SH-SY5Y (cell line): ENCODE measurements around the gene LRP4.

ENCODE experiments used
- GATA2 ChIP-seq: IDR thresholded peaks from 2 replicates; pipeline ENCODE4 v1.6.1; 2011; ENCODE audit warnings: mild to moderate bottlenecking, low read depth, low read length
- GATA3 ChIP-seq: IDR thresholded peaks from 2 replicates; pipeline ENCODE4 v1.6.1; 2011; ENCODE audit warnings: low read depth, mild to moderate bottlenecking, low read length, moderate library complexity

The LRP4 gene

DNA sequence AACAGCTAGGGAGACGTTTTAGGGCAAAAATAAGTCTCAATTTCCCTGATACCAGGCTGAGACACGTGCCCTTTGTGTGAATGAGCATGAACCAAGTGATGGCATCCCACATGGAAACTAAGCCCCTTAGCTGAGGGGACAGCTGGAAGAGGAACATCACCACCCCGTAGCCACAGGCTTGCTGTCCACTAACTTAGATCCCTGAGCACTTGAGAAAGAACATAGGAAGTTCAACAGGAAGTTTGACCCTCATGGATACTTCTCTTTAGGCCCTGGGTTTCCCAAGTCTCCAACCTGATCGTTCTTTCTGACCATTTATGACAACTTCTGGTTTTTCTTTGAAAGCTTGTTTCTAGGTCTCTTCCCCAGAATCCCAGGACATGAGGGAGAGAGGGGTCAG, 60.7 kb downstream of the LRP4 start:
- TF ChIP-seq GATA3, result no peak
- no peak for TF ChIP-seq GATA2

DNA sequence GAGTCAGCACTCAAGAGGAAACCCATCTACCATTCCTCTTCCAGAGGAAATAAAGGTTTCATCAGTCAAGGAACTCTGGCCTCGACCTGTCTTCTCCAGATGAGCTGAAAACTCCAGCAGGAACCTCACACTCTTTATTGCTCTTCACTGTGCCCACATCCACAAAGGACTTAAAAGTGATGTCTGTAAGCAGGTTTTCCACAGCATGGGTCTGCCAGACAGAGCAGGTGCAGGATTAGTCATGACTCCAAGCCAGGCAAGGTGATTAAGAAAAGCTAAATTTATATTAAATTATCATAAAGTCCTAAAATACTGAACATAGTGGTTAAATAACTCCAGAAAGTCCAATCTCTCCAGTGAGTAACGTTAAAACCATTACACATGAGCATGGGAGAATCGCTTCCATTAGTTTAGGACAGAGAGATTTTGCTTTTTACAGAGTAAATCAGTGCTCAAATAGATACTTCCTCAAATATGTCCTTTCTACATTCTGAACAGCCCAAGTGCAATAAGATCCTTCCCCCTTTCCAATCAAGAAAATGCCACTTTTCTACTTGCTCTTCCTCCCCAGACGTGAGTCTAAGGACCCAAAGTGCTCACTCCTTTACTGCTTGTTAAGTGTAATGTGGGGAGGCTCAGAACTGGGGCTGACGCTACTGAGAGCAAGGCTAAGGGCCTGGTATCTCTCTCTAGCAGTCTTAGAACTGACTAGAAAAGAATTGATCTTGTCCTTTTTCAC, 61.6 kb downstream of the LRP4 start:
- no peak for TF ChIP-seq GATA3
- TF ChIP-seq GATA2, result no peak

DNA sequence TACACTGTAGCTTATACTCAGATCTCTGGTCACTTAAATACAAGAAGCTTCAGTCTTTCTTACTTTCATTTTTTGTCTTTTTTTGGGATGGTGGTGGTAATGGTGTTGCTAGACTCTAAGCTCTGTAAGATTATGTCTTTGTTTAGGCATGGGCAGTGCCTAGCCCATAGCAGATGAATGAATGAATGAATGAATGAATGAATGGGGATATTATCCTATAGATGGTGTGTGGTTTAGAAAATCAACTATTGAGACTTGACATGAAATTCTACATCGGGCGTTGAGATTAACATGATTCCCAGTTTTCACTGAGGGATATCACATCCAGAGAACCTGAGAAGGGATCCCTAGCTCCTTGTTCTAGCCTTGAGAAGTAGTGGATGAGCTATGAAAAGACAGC, 62.5 kb downstream of the LRP4 start:
- TF ChIP-seq GATA3 (no peak), GATA2 (no peak)

DNA sequence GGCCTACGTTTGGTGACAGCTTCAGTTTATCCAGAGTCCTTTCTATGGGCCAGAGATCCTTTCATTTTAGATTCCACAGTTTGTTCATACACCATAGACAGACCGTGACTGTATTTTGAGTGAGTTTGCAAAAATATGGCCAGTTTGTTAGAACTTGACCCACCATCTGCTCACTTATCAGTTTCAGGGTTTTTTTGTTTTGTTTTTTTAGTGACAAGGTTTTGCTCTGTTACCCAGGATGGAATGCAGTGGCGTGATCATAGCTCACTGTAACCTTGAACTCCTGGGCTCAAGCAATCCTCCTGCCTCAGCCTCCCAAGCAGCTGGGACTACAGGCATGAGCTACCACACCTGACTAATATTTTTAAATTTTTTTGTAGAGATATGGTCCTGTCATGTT, 63.2 kb downstream of the LRP4 start:
- no peak for TF ChIP-seq GATA2
- no peak for TF ChIP-seq GATA3

DNA sequence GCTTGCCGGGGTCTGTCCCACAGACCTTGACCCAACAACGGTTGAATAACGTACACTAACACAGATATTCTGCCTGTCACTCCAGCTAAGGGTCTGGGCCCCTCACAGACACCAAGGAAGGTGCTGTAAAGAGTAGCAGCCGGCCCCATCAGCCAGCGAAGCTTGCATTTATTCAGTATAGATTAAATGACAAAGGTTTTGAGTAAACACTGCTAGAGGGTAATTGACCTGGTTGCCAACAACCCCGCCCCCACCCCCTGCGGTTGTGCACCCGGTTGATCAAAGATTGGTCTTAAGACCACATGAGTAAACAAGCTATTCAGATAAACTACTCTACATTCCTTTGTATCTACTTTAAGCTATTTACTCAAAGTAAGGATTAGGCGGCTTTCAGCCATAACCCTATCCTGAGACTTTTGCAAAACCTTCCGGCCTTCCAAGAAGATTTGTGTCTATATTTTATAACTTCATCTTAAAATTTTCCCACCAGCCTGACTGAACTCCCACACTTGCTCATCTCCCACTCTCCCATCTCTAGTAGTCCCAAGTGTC, 67.4 kb downstream of the LRP4 start:
- TF ChIP-seq GATA2 (no peak), GATA3 (no peak)

DNA sequence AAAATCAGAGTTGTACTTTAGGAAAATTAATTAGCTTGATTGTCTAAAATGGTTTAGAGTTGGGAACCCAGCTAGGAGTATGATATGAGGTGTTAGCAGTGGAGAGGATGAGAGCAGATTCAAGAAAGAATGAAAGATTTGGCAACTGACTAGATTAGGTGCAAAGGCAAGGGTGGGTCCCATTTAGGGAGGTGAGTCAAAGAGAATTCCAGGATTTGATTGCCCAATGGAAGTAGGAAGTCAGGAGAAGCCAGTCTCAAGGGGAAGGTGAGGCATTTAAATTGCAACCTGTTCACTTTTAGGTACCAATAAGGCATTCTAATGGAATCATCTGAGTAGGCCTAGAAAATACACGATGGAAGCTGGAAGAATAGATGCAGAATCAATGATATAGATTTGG, 68.7 kb downstream of the LRP4 start:
- TF ChIP-seq GATA3 (no peak), GATA2 (no peak)

DNA sequence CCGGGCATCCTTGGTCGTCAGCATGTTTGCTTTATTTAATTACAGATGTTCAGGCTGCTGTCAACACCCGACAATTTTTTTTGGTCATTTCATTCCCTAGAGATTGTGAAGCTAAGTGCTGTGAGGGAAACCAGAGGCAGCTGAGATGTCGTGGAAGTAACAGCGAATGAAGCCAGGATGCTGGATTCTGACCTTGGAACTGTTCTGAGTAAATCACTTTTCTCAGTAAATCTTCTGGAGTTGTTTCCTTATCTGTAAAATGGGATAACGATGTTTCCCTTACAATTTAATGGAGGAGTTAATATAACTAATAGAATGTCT, 71.9 kb downstream of the LRP4 start:
- no peak for TF ChIP-seq GATA3
- no peak for TF ChIP-seq GATA2

DNA sequence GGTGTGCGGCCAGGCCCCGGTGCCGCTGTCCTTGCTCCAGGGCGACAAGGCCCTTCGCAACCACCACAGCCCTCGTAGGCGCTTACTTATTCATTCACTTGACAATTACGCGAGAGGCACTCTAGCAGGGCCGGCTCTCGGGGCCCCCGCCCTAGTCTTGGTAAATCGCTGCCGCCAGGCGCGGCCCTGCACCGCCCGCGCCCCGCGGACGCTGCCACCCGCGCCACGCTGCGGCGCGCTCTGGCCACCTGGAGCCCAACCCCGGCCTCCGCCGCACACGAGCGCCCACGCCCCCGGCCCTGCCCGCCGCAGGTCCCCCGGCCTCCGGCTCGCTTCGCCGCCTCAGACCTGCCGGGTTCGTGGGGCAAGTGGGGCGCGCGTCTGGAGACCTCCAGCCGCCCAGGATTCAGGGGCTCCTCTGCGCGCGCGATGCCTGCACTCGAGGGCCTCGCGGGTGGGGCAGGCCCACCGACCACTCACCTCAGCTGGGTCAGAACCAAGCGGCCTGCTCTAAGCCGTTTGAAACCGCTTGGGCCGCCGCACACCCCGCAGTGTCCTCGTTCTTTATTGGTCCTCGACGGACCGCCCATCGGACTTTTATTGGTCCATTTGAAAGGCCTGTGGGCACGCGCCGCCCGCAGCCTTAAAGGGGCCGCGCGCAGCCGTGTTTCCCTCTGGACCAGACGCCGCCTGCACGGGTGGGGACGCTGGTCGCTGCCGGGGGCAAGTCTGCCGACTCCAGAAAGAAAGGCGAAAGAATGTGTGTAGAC, 72.4 kb downstream of the LRP4 start, which contains the start of gene CKAP5:
CKAP5 (minus strand) TSS at position 541 of the 770 bp plus-strand sequence. CDS start 25,049 bp downstream, outside the sequence.
- TF ChIP-seq GATA2, result no peak
- no peak for TF ChIP-seq GATA3

DNA sequence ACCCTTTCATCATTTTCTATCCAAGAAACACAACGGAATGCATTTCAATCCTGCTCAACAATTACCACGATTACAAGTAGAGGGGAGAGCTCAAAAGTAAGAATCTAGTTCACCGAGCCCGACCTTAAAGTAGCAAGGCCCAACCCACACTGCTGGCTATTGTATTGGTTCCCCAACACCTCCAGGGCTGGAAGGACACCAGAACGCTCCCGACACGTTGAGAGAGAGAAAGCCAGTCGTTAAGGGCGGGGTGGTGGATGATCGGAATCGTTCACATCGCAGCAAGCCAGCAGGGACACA, 73.0 kb downstream of the LRP4 start:
- no peak for TF ChIP-seq GATA2
- no peak for TF ChIP-seq GATA3

DNA sequence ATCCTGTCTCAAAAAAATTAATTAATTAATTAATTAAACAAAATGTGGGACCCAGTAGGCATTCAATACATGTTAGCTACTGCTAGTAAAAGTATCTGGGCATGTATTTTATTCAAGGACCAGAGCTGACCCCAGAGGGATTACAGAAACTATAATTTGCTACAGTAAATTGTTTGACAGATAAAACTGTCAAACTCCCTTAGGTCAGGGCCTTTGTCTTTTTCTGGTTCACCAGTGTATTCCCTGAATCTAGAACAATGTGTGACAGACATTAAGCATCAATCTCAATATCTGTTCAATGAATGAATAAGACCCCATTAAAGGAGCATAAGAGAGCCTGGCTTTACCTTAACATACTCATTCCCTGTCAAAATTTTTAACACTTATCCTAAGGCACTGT, 78.2 kb downstream of the LRP4 start:
- TF ChIP-seq GATA2 (no peak), GATA3 (no peak)

DNA sequence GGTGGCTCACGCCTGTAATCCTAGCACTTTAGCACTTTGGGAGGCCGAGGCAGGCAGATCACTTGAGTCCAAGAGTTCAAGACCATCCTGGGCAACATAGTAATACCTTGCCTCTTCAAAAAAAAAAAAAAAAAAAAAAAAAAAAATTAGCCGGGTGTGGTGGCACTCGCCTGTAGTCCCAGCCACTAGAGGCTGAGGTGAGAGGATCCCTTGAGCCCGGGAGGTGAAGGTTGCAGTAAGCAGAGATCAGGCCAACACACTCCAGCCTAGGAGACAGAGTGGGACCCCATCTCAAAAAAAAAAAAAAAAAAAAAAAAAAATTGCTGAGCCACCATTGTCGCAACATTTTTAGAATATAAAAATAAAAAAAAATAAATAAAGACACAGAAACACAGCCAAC, 79.8 kb downstream of the LRP4 start:
- TF ChIP-seq GATA3 (no peak), GATA2 (no peak)

DNA sequence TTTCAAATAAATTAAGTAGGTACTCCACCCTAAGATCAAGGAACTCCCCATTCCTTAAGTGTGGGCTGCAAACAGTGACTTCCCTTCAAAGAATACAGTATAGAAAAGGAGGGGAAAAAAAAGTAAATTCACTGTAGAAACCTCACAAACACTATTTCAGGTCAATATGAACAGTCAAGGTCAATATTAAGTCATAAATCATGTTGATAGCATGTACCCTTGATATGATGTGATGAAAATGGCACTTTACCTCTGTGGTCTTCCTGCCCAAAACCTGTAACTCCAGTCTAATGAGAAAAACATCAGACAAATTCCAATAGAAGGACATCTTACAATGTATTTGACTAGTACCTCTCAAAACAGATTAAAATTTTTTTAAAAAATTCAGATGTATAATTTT, 80.5 kb downstream of the LRP4 start:
- TF ChIP-seq GATA3 (no peak), GATA2 (no peak)

DNA sequence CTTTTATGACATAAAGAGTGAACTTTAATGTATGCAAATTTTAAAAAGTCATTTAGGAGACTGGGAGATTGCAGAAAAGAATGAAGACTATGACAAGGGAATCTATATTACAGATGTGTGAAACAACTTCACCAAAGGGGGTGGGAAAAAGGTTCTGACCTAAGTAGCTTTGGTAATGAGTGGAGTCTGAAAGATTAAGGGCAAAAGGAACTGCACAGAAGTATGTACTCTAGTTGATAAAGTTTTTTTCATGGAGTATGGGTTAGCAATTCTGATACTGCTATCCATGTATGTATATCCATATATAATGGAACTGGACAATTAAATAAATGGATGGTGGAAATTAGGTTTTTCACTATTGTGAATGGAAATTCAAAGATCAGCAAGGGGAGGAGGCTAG, 81.5 kb downstream of the LRP4 start:
- TF ChIP-seq GATA2 (no peak), GATA3 (no peak)

DNA sequence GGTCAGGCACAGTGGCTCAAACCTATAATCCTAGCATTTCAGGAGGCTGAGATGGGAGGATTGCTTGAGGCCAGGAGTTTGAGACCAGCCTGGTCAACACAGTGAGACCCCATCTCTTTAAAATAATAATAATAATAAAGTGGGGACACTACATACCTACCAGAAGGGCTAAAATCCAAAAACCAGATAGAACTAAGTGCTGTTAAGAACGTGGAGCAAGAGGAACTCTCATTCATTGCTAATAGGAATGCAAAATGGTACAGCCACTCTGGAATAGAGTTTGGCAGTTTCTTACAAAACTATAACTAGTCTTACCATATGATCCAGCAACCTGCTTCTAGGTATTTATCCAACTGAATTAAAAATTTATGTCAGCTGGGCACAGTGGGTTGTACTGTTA, 81.9 kb downstream of the LRP4 start:
- no peak for TF ChIP-seq GATA3
- TF ChIP-seq GATA2, result no peak

DNA sequence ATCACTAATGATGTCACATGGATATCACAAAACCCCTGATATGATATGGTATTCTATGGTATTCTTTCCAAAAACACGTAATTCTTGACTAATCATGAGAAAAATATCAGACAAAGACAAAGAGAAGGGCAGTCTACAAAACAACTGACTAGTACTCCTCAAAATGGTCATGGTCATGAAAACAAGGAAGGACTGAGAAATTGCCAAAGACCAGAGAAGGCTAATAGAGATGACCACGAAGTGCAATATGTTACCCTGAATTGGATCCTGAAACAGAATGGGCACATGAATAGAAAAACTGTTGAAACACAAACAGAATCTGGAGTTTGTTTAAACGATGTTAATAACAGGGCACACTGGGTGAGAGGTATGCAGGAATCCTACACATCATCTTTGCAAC, 82.5 kb downstream of the LRP4 start:
- TF ChIP-seq GATA3, result no peak
- TF ChIP-seq GATA2, result no peak
